Neural crest cell (in vitro differentiated cells): ENCODE measurements around the gene ATP13A5. TPM values are rescaled to one million over a fixed set of nuclear protein-coding genes. Genes with fewer than 3 reads are reported as not detected.
A peak's percentile ranks its signal among the peaks of the same experiment; 100 is the strongest.

Experiments
- DNase-seq: peaks from one replicate; pipeline ENCODE4 v3.0.0; 2021; ENCODE audit warnings: low read depth, mixed read lengths, low spot score
- H3K27ac Mint-ChIP-seq: one replicate; pipeline ENCODE4 v1.8.0; 2021; ENCODE audit warnings: mild to moderate bottlenecking, mixed read lengths; ENCODE audit not compliant: unreplicated experiment
- H3K27me3 Mint-ChIP-seq: 2 replicates; pipeline ENCODE4 v1.8.0; 2021; ENCODE audit warnings: low read depth, mild to moderate bottlenecking, mixed read lengths
- H3K36me3 Mint-ChIP-seq: 2 replicates; pipeline ENCODE4 v1.8.0; 2021; ENCODE audit warnings: low read depth, mild to moderate bottlenecking, mixed read lengths
- H3K4me1 Mint-ChIP-seq: 2 replicates; pipeline ENCODE4 v1.8.0; 2021; ENCODE audit warnings: mixed read lengths
- H3K4me3 Mint-ChIP-seq: one replicate; pipeline ENCODE4 v1.8.0; 2021; ENCODE audit warnings: mild to moderate bottlenecking, mixed read lengths
- H3K9me3 Mint-ChIP-seq: 2 replicates; pipeline ENCODE4 v1.8.0; 2021; ENCODE audit warnings: mixed read lengths
- CTCF ChIP-seq: fragments of 200-600 bp; sonication (generic); conservative IDR thresholded peaks from 2 replicates; pipeline ENCODE4 v1.5.0; 2021; ENCODE audit warnings: antibody characterized with exemption, mild to moderate bottlenecking
- total RNA-seq: library from RNA; stranded (reverse); gene quantifications from 2 replicates; pipeline ENCODE4 v1.2.1, GENCODE V29; 2021

ATP13A5 gene
- total RNA-seq, 1 donor from 2014 or later, result not detected

- no peak for DNase-seq
- Mint-ChIP-seq H3K4me1 (peaks cover 51% of the 10 kb centered on the region), H3K4me3 (no peak overlapping the region), H3K27me3 (no peaks in the 10 kb centered on the region), H3K36me3 (peaks cover 1% of the 10 kb centered on the region), H3K9me3 (peaks cover under 1% of the 10 kb centered on the region), H3K27ac (no peak overlapping the region)
- TF ChIP-seq CTCF, result no peak
These were observed 30.7 kb downstream of the ATP13A5 start for GRCh38 chr3:193347521-193348501.

- Mint-ChIP-seq H3K27ac (no peak overlapping the region), H3K4me1 (peaks cover 64% of the 10 kb centered on the region), H3K9me3 (no peaks in the 10 kb centered on the region)
These were observed 32.3 kb downstream of the ATP13A5 start for GRCh38 chr3:193346259-193346658.

GRCh38 chr3:193345431-193345830 is 33.1 kb downstream of the ATP13A5 start:
- Mint-ChIP-seq H3K27ac (peak overlapping the region; percentile 29), H3K4me3 (no peak overlapping the region), H3K9me3 (no peaks in the 10 kb centered on the region), H3K36me3 (no peaks in the 10 kb centered on the region), H3K27me3 (no peaks in the 10 kb centered on the region), H3K4me1 (peaks cover 69% of the 10 kb centered on the region)
- no peak for TF ChIP-seq CTCF
- DNase-seq, result no peak

More at GRCh38 chr3:193346259-193346658, 32.3 kb downstream of the ATP13A5 start:
- H3K27me3 Mint-ChIP-seq, result no peaks in the 10 kb centered on the region
- no peak for DNase-seq
- H3K4me3 Mint-ChIP-seq, result no peak overlapping the region
- no peaks in the 10 kb centered on the region for H3K36me3 Mint-ChIP-seq
- no peak for TF ChIP-seq CTCF

GRCh38 chr3:193344486-193344885 is 34.1 kb downstream of the ATP13A5 start:
- Mint-ChIP-seq H3K4me3 (peak overlapping the region; percentile 5), H3K4me1 (peaks cover 69% of the 10 kb centered on the region), H3K9me3 (no peaks in the 10 kb centered on the region), H3K27ac (no peak overlapping the region), H3K36me3 (no peaks in the 10 kb centered on the region), H3K27me3 (no peaks in the 10 kb centered on the region)
- TF ChIP-seq CTCF, result no peak
- no peak for DNase-seq

GRCh38 chr3:193343726-193344222 is 34.8 kb downstream of the ATP13A5 start:
- Mint-ChIP-seq H3K4me1 (peaks cover 65% of the 10 kb centered on the region), H3K36me3 (peaks cover 5% of the 10 kb centered on the region), H3K9me3 (no peaks in the 10 kb centered on the region), H3K4me3 (no peak overlapping the region), H3K27me3 (no peaks in the 10 kb centered on the region), H3K27ac (no peak overlapping the region)
- no peak for TF ChIP-seq CTCF
- no peak for DNase-seq
